Myometrial cell (primary cell): ENCODE results near the gene SLC5A10. TPM values are rescaled to one million over a fixed set of nuclear protein-coding genes. Genes with fewer than 3 reads are reported as not detected.

ENCODE experiments used
- total RNA-seq: library from RNA; depleted of rRNA; stranded (reverse); fragments of >200 nt; gene quantifications from 2 replicates; pipeline ENCODE4 v1.2.3, GENCODE V29; 2015

SLC5A10 gene
- total RNA-seq = not detected in 2 replicates

GRCh38 chr17:18951941-18952842, at the start of gene SLC5A10:
Gene SLC5A10 (plus strand): TSS chr17:18952165. CDS start chr17:18952206, 41 bp downstream.

GRCh38 chr17:19004421-19005136, 52.6 kb downstream of the SLC5A10 start, which contains the start of gene FAM83G:
Gene FAM83G (minus strand): TSS chr17:19004764. CDS start chr17:19004041, 723 bp downstream.

GRCh38 chr17:19046782-19047375, 94.9 kb downstream of the SLC5A10 start, which contains the start of gene GRAP:
Gene GRAP (minus strand): TSS chr17:19046957. CDS start chr17:19046926, 31 bp downstream.

Other genes with a start within 250 kb of the SLC5A10 start
- not detected in 2 replicates for gene FBXW10, start 208.1 kb upstream of the SLC5A10 start, total RNA-seq
- 38.9 and 44.0 TPM in 2 replicates for gene TVP23B, start 171.0 kb upstream of the SLC5A10 start, total RNA-seq
- gene PRPSAP2, start 94.0 kb upstream of the SLC5A10 start, total RNA-seq = 27.4 and 35.8 TPM in 2 replicates
- 9.5 and 13.8 TPM in 2 replicates for gene FAM83G, start 52.6 kb downstream of the SLC5A10 start, total RNA-seq
- gene GRAP, start 94.8 kb downstream of the SLC5A10 start, total RNA-seq = under 0.01 TPM in 1 of 2 replicates, not detected in the other
- not detected in 2 replicates for gene GRAPL, start 175.4 kb downstream of the SLC5A10 start, total RNA-seq